Sigmoid colon (tissue), 4 donors: Measurements from ENCODE around the gene CSTPP1.

ENCODE experiments used
- EP300 ChIP-seq, 4 donors: sonication (generic); formaldehyde crosslinking; IDR thresholded peaks; one replicate each; pipeline ENCODE4 v1.6.1; 2017; ENCODE audit warnings: antibody characterized with exemption in 4 of 4
- POLR2A ChIP-seq, 2 donors: fragments of 450-650 bp; IDR thresholded peaks; one replicate each; pipeline ENCODE4 v1.6.1; 2016; ENCODE audit warnings: antibody characterized with exemption in 2 of 2, mild to moderate bottlenecking in 2 of 2, moderate library complexity in 2 of 2
- POLR2AphosphoS5 ChIP-seq, 4 donors: sonication (generic); formaldehyde crosslinking; IDR thresholded peaks; one replicate each; pipeline ENCODE4 v1.6.1; 2017; ENCODE audit warnings: antibody characterized with exemption in 4 of 4
- TF ChIP-seq, protein P1 (sequence below), 4 experiments: fragments of 450-650 bp in 3 of 4; fragments of 200-600 bp in 1 of 4; IDR thresholded peaks; one replicate each; pipeline ENCODE4 v1.5.1; 2016 to 2019; ENCODE audit warnings: antibody characterized with exemption in 4 of 4, mild to moderate bottlenecking in 3 of 4, moderate library complexity in 2 of 4

DNA sequence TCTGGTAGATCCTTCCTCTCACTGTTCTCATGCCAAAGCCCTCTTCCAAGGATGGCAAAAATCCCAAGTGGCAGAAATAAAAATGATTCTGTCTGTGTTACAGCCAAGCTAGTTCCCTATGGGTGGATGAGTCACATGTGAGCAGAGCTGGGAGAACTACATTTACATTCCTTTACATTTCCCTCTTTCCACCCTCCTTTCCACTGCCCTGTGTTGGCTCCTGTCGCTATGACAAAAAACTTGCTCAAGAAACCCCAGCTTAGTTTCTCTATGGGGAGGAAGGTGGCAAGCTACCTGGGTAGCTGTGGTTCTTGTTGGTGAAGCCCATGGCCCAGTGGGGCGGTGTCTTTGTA lies 268.1 kb downstream of the CSTPP1 start:
- TF ChIP-seq POLR2AphosphoS5 (IDR thresholded peaks at IDR 0.05) (no peak), POLR2A (IDR thresholded peaks at IDR 0.05) (no peak), EP300 (IDR thresholded peaks at IDR 0.05) (no peak)
- TF ChIP-seq, protein P1, sequence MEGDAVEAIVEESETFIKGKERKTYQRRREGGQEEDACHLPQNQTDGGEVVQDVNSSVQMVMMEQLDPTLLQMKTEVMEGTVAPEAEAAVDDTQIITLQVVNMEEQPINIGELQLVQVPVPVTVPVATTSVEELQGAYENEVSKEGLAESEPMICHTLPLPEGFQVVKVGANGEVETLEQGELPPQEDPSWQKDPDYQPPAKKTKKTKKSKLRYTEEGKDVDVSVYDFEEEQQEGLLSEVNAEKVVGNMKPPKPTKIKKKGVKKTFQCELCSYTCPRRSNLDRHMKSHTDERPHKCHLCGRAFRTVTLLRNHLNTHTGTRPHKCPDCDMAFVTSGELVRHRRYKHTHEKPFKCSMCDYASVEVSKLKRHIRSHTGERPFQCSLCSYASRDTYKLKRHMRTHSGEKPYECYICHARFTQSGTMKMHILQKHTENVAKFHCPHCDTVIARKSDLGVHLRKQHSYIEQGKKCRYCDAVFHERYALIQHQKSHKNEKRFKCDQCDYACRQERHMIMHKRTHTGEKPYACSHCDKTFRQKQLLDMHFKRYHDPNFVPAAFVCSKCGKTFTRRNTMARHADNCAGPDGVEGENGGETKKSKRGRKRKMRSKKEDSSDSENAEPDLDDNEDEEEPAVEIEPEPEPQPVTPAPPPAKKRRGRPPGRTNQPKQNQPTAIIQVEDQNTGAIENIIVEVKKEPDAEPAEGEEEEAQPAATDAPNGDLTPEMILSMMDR (IDR thresholded peaks at IDR 0.05), result no peak
